GM19467 (cell line): ENCODE results near the gene AGPS.
"Not testable (repeated sequence)": the region's sequence is repeated elsewhere in the genome, so short reads cannot be mapped to it uniquely, and the experiment has no call there.

ENCODE experiments used
- ATAC-seq: cut with Tn5 transposase; IDR thresholded peaks from one replicate; pipeline ENCODE4 v1.9.1; 2021; ENCODE audit warnings: mild to moderate bottlenecking, moderate library complexity; ENCODE audit not compliant: unreplicated experiment

The AGPS gene

GRCh38 chr2:177392373-177393202 is at the start of gene AGPS:
TSS of gene AGPS (plus strand) at chr2:177392773. CDS start at chr2:177392790, 17 bp downstream.
- peak; percentile 92 for ATAC-seq

DNA sequence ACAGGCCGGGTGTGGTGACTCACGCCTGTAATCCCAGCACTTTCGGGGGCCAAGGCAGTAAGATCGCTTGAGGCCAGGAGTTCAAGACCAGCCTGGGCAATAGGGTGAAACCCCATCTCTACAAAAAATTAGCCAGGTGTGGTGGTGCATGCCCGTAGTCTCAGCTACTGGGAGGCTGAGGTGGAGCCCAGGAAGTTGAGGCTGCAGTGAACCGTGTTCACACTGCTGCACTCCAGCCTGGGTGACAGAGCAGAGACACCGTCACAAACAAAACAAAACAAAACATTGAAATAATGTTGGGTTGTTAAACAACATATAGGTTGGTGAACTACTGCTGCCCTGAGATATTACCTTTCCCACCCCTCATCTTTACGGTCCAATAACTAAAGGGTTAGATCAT is 48.8 kb upstream of the AGPS start:
- no peak for ATAC-seq

- ATAC-seq: no peak
Measured at GRCh38 chr2:177344316-177344715, 48.3 kb upstream of the AGPS start.

- ATAC-seq: no peak
Measured at GRCh38 chr2:177346192-177346591, 46.4 kb upstream of the AGPS start.

DNA sequence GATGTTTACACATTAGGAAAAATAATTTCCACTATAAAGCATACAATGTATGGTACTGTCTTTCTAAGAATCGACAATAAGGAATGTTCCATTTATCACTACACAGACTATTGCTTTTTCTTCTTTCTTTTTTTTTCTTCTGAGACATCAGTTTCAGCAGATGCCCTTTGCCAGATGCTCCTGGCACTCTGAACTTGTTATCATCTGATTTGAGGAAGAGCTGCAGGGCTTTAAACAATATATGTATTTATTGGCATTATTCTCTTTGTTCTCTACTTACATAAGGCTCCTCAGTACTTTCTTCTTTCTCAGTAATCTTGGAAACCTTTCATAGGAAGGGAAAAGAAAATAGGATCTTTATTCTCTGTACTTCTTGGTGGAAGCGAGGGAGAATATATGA is 45.0 kb upstream of the AGPS start:
- ATAC-seq: no peak

DNA sequence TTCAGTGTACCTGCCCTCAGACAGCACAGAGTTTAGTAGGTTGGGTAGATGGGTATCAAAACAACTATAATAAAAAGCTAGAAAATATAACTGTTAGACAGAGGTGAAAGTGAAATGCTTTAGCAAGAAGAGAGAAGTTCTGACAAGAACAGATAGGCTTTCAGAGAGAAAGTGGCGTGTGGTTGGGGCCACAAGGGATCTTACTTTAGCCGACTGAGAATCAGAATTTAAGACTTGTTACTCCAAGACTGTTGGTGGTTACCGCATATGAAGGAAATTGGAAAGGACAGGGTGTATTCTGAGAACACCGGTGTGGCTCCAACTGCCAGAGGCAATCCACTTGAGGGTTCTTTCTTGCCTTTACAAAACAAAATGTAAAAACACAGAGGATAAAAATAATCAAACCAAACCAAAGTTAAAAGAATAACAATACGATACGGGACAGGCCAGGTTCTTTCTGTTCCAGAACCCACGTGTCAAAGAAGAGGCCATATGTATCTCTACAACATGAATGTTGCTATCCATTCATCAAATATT is 44.4 kb upstream of the AGPS start:
- ATAC-seq: no peak

DNA sequence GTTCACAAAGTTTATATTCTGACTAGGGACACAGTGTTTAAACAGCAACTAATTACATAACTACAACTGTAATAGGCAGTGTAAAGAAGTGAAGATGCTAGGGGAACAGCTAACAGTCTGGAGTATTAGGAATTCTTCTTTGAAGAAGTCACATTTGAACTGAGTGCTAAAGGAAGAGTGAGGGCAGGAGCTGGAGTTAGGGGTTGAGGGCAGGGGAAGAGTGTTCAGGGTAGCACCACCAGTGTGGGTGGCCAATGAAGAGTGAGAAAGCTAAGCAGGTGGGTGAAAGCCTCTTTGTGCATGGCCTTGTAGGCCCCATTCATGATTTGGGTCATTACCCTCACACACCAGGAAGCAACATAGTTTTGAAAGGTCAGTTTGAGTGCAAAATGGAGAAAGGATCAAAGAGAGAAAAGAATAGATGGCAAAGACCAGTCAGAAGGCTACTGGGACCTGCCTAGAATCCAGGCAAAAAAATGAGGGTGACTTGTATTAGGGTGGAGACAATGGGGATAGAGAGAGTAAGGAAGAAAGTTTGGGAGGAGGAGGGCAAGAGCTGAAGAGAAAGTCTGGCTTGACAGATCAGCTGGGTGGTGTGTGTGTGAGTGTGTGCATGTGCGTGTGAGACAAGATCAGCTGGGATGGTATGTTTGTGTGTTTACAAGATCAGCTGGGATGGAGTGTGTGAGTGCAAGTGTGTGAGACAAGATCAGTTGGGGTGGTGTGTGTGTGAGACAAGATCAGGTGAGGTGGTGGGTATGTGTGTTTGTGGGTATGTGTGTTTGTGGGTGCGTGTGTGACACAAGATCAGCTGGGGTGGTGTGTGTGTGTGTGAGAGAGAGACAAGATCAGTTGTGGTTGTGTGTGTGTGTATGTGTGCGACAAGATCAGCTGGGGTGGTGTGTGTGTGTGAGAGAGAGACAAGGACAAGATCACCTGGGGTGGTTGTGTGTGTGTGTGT is 43.6 kb upstream of the AGPS start:
- no peak for ATAC-seq

GRCh38 chr2:177350624-177351023 is 41.9 kb upstream of the AGPS start:
- ATAC-seq: not testable (repeated sequence)

DNA sequence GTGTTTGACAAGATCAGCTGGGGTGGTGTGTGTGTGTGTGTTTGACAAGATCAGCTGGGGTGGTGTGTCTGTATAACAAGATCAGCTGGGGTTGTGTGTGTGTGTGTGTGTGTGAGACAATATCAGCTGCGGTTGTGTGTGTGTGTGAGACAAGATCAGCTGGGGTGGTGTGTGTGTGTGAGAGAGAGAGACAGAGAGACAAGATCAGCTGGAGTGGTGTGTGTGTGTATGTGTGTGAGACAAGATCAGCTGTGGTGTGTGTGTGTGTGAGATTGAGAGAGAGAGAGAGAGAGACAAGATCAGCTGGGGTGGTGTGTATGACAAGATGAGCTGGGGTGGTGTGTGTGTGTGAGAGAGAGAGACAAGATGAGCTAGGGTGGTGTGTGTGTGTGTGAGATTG is 41.5 kb upstream of the AGPS start:
- not testable (repeated sequence) for ATAC-seq

- ATAC-seq: no peak
Measured at GRCh38 chr2:177352441-177353186, 40.0 kb upstream of the AGPS start.

GRCh38 chr2:177353187-177353478 is 39.4 kb upstream of the AGPS start:
- no peak for ATAC-seq

- not testable (repeated sequence) for ATAC-seq
Measured at GRCh38 chr2:177354541-177354940, 38.0 kb upstream of the AGPS start.

- ATAC-seq: no peak
Measured at GRCh38 chr2:177355874-177356273, 36.7 kb upstream of the AGPS start.

GRCh38 chr2:177359836-177360595 is 32.6 kb upstream of the AGPS start:
- ATAC-seq: no peak

DNA sequence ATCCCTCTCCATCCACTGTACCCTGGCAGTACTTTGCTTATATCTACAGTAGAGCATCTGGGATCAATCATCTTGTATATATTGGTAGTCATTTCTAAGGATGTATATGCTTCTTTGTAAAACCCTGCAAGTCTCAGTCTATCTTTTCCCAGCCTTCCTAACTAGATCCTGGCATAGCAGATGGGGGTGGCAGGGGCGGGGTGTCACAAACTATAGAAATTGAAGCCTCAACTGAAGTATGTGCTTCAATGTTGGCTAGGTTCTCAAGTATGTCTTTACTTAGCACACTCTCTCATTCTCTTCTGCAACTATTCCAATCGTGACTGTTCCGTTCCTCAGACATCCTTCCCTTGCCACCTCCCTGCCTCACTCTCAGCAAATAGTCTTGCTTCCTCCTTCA is 30.1 kb upstream of the AGPS start:
- ATAC-seq: no peak

GRCh38 chr2:177363332-177363731 is 29.2 kb upstream of the AGPS start:
- ATAC-seq: no peak

DNA sequence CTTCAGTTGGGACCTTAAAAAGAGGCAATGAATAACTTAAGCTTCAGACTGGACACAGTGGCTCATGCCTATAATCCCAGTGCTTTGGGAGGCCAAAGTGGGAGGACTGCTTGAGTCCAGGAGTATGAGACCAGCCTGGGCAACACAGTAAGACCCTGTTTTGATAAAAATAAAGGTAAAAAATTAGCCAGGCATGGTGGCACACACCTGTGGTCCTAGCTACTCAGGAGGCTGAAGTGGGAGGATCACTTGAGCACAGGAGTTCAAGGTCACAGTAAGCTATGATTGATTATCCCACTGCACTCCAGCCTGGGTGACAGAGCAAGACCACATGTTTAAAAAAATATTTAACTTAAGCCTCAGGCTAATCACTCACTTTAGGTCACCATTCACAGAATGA is 26.8 kb upstream of the AGPS start:
- ATAC-seq: not testable (repeated sequence)

GRCh38 chr2:177368023-177368422 is 24.6 kb upstream of the AGPS start:
- ATAC-seq: not testable (repeated sequence)

DNA sequence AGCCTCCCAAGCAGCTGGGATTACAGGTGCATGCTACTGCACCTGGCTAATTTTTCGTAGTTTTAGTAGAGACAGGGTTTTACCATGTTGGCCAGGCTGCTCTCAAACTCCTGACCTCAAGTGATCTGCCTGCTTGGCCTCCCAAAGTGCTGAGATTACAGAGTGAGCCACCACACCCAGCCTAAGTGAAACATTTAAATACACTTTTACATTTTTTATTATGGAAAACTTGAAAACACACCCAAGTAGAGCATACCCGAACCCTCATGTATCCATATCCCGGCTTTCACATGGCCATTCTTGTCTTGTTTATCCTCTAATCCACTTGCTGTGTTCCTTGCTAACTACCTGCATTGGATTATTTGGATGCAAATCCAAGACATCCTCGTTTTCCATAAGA is 13.2 kb upstream of the AGPS start:
- no peak for ATAC-seq

- ATAC-seq: no peak
Measured at GRCh38 chr2:177380181-177380580, 12.4 kb upstream of the AGPS start.
